Measurements from ENCODE around the gene CEPT1.
"Not testable (repeated sequence)": the region's sequence is repeated elsewhere in the genome, so short reads cannot be mapped to it uniquely, and the experiment has no call there.

The CEPT1 gene

DNA sequence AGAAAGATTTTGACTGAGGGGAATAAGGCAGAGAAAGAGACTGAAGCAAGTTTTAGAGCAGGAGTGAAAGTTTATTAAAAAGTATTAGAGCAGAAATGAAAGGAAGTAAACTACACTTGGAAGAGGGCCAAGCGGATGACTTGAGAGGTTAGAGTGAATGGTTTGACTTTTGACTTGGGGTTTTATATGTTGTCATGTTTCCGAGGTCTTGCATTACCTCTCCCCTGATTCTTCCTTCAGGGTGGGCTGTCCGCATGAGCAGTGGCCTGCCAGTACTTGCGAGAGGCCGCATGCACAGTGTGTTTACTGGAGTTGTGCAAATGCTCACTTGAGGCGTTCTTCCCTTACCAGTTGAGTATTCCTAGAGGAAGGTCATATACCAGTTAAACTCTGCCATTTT, 73.4 kb downstream of the CEPT1 start:
- no peak for DNase-seq

DNA sequence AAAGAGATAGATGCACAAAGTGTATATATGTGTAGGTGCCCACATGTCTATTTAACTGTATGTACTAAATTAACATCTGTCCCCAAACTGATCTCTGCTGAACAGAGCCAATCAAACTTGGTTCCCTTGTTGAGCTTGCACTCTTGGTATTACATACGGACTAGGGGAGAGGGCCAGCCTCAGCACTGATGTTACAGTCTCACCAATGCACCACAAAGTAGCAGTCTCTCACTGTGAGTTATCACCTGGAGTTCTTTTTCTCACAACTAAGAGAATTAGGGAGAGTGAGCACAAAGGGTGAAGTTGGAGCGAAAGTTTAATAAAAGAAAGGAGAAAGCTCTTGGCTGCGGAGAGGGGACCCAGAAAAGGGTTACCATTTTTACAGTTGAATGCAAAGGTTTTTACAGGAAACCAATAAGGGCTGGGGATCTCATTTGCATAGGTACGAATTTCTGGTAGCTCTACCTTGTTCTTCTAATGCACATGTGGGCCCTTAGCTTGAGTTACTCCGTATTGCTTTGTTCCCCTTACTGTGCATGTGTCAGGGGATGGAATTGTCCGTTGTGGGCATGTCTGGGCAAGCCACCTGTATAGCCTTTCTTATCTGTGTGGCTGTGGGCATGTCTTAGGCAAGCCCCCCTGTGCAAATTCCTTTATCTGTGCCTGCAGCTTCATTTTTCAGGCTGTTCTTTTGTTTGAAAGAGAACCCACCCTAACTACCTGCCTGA, 74.2 kb downstream of the CEPT1 start:
- peak; percentile 65 for DNase-seq

DNA sequence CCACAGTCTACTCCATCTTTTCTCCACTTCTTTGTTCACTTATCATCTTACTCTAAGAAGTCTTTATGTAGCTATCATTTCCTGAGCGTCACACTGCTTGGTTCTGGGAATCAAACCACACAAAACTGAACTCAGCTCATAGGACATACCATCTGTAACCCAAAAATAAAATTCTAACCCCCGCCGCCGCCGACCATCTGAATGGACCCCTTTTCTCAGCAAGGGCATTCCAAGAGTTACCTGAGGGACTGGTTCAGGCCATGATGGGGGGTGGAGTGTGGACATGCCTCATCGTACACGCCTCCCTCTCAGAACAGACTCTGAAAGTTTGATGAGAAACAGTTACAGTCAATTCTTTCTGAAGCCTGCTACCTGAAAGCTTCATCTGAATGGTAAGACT, 74.9 kb downstream of the CEPT1 start:
- DNase-seq = no peak

DNA sequence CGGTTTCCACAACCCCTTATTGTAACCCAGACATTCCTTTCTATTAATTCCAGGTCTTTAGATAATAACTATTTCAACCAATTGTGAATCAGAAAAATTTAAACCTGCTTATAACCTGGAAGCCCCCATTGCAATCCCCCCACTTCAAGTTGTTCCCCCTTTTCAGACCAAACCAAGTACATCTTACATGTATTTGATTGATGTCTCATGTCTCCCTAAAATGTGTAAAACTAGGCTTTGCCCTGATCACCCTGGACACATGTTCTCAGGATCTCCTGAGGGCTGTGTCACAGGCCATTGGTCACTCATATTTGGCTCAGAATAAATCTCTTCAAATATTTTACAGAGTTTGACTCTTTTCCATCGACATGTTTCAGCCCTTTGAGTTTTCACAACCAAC, 75.3 kb downstream of the CEPT1 start:
- DNase-seq = not testable (repeated sequence)

DNA sequence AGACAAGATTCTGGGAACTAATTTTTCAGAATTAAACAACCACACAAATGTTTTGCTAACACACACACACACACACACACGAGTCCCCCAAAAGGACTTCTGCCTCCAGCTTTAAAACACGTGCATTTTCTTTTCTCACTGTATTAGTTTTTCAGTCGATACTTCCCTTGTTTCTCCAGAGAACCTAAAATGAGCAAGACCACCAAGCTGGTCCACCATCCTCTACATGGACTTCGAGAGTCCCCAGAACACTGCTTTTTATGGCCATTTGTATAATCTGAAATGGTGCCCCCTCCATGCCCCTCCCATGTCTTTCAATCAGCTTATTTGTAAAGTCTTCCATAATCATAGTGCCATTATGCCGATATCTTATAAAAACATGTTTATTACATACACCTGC, 76.7 kb downstream of the CEPT1 start:
- no peak for DNase-seq

DNA sequence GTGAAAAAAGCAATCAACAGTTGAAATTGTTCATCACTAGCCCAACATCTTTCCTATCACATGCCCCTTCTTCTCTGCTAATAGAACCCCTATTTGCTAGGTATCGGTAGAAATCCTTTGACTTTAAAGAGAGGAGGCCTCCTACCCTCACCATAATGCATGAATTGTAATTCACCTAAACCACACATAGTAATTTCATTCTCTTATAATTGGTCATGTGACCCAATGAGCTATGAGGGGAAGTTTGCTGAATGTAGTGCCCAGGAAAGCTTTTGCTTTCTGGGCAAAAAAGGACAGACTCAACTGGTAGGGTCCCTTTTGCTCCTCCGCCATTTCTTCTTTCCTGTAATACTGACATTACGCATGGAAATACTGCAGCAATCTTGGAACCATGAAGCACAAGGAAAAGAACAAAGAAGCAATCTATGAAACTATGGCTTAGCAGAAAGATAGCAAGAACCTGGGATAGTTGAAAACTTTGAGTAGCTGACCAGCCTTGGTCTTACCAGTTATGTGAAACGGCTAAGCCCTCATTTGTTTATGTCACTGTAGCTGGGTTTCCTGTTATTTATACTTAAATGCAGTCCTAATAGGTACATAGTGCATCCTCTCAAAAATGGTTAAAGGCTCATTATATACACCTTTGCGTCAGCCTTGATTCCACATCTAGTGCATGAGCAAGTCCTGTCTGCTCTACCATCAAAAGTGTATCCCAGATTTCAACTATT, 77.3 kb downstream of the CEPT1 start:
- no peak for DNase-seq

DNA sequence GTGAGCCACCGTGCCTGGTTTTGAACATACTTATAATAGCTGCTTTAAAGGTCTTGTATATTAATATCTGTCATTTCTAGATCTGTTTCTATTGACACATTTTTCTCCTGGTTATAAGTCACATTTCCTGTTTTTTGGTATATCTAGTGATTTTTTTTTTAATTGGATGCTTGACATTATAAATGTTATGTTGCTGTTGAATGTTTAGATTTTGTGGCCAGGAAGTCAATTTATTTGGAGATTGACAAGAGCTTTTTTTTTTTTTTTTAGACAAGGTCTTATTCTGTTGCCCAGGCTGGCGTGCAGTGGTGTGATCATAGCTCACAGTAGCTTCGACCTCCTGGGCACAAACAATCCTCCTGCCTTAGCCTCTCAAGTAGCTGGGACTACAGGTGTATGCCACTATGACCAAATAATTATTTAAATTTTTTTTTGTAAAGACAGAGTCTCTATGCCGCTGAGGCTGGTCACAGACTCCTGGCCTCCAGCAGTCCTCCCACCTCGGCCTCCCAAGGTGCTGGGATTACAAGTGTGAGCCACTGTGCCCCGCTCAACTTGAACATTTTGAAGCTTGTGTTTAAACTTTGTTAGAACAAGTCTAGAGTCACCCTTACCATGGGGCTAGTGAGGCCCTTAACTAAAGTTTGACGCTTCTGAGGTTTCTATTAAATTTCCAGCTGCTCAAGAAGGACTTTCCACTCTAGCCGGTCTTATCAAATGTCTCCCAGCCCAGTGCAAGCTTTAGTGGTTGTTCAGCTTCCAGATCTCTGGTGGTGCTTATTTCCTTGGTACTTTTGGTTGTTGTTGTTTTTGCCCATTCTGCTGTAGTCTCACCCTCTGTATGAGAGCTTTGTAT, 78.9 kb downstream of the CEPT1 start:
- DNase-seq = no peak

DNA sequence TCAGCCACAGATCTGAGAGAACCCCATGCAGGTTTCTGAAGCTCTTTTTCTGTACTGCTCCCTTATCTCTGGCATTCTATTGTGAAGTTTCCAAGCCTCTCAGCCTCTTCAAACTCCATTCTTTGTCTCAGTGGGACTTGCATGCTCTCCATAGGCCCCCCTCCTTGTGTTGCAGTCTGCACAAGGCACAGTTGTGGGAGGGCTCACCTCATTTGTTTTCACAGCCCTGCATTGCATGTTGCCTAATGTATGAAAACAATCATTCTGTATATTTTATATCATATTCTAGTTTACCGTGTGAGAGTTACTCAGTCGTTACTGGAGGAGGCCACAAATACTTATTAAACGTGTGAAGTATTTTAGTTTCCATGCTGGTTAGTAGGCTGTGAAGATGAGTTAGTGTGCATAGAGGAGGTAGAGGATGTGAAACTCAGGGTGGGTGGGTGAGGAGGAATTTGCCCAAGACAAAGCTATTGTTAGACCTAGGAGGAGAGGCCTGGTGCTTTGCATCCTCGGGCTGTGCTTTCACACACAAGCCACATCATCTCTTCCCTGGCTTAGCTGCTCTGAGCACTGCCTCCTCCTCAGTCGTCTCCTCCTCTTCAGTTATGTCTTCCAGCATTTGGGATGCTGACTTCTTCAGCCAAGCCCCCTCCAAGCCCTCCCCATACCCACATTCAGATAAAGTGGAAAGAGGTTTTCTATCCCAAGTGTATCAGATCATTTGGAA, 79.7 kb downstream of the CEPT1 start:
- DNase-seq = no peak

DNA sequence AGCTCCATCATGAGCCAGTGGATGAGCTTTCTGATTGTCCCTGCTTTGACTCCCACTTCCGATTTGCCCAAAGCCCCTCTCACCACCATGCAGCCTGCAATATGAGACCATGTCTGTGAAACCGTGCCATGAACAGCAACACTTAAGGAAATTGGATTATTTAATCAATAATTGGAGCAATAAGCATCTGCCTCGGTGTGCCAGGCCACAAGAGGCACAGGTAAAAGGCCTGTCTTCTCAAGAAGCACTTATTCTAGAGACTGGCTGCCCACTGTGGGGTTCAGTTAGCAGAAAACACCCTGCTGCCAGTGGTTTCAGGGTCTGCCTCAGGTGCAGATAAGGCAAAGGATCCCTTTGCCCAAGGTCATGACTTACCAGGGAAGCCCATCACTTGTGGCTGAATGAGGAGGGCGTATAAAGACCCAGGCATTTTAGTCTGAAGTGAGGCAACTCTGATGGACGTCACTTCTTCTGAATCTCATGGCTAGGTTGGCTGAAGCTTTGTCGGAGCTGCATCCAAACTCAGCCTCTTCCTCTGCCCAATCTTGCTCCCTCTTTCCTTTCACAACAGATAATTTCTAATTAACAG, 80.4 kb downstream of the CEPT1 start:
- no peak for DNase-seq

DNA sequence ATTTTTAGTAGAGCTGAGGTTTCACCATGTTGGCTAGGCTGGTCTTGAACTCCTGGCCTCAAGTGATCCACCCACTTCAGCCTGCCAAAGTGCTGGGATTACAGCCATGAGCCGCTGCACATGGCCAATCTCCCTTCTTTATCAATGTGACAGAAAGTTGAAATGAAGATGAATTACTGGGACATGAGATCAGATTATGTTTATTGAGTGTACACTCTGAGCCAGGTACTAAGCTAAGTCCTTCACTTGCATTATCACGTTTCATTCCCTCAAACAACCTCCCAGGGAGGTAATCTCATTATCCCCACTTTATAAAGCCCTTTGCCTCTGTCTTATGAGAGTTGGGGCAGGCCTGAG, 81.2 kb downstream of the CEPT1 start:
- DNase-seq = no peak

DNA sequence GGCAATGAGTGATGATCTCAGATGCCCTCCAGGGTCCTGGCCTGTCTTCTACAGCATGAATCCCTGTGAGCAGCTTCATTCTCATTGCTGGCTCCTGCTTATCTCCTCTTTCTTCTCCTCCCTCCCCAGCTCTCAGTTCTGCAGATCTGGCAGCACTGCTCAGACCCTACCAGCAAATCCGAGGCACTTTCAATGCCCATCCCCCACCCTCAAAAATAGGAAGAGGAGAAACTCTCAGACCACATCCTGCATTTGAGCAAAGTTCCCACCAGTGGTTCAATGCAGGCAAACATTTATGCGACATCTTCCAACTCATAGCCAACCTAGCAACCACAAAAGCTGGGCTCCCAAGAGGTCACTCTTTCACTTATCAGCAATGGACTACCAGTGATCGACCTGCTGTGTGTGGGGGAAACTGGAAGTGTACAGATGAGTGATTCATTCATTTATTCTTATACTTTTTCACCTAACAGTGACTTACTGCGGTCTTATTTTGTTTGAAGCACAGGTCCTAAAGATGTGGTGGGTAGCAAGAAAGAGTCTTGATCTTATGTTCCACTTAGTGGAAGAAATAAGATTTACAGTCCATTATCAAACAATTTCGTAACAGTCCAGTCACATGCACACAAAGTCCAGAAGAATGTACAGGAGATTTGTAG, 81.7 kb downstream of the CEPT1 start:
- no peak for DNase-seq

DNA sequence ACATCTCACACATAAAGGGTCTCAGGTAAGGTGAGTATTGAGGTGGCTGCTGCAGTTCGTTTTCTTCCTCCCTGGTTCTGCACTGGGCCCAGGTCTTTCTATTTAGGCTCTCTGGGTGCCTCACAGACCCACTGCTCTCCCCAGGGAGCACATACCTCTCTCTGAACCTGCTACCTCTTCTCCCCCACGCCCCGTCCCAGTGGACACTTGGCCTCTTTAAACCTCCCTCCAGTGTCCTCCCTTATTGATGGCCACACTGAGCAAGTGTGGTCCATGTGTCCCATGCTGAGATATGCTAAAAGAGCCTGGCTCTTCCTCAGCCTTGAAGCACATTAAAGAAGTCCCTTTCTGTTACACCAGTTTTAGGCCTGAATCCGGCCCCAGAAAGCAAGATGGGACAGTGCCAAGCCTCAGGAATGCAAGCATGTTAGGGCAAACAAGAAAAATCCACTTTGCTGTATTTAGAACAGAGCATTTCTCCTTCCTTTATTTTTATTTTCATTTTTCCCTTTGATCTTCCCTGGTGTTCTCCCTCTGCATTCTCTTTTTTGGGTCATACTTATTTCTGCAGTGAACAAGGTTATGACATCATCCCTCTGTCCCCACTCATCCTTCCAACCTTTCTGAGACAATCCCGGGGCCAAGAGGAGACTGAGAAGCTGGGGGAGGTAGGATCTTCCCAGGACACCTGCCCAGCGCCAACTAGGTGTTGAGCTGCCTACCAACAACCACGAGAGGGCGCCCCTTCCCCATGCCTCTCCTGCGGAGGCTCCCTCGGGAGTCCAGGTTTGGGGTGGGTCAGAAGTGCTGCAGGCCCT, 82.5 kb downstream of the CEPT1 start:
- peak; percentile 45 for DNase-seq

DNA sequence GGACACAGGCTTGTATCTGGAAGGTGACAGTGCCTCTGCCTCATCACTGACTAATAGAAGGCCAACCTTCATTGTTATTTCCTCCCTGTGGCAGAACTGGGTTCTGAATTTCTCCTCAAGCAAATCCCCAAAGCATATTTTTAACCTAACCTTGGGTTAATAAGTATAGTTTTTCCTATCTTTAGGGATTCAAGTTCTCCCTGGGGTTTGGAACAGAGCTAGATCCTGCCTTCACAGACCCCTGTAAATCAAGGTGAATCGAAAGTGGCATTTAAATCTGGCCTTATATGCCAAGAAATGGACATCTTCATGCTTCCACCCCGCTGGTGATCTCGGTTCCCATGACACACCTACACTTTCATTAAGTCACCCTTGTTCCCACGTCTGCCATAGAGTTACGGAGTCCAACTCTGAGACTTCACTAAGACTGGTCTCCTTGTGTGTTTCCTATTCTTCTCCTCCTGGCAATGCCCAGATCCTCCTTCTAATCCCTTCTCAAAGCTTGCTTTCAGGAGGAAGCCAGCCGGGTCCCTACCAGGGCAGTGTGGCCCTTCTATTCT, 83.2 kb downstream of the CEPT1 start:
- no peak for DNase-seq

DNA sequence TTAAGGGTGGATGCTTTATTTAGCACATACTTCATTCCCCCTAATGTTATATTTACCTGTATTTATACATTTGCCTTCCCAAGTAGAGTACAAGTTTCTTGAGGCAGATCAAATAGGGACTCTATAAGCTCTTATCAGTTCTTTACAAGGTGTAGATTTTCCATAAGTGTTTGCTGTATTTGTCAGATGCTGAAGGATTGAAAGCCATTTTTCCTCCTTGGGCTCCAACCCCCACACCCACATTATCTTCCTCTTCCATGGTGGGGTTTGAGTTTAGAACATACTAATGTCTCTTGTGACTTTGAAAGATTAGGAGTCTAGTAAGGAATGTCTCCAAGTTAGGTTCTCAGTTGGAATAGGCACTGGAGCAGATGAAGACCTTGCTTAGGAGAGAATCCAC, 85.1 kb downstream of the CEPT1 start:
- no peak for DNase-seq

DNA sequence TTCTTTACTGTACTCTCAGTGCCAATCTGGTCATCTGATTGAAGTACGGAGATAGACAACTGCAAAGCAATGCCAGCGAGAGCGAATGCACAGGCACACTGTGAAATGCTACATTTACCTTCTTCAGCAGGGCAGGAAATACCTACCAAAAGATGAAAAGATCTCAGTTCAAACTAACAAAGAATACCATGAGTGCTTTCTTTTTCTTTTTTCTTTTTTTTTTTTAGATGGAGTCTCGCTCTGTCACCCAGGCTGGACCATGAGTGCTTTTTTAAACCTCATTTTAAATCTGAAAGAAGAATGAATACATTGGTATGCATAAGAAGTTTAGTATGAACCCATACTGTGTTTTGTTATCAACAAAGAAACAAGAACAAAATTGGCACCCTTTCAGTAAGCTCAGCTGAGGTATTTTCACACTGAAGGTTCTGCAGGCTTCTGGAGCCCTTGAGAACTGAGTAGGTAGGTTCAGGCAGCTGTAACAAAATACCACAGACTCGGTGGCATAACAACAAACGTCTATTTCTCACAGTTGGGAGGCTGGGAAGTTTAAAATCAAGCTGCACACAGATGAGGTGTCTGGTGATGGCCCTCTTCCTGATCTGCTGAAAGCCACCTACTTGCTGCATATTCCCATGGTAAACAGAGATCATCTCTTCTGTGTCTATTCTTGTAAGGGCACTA, 85.8 kb downstream of the CEPT1 start:
- DNase-seq = no peak

DNA sequence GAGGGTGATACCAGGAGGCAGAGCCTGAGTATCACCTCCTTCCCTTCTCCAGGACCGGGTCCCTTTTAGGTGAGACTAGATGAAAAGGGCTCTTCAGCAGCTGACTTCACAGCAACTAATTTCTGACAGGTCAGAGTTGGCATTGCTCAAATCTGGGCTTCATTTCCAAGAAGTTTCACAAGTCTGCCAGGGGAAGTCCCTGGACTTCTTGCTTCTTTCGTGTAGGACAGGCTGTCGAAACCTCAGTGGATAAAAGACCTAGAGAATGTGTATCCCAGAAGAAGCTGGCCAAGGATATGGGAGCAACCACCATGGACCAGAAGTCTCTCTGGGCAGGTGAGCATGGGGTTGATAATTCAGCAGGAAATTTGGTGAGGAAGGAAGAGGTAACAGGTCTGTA, 87.4 kb downstream of the CEPT1 start, which contains the start of gene CHI3L2:
TSS of gene CHI3L2 (plus strand) at position 280 of the 400 bp plus-strand sequence. CDS start at position 297, 17 bp downstream.
- no peak for DNase-seq

DNA sequence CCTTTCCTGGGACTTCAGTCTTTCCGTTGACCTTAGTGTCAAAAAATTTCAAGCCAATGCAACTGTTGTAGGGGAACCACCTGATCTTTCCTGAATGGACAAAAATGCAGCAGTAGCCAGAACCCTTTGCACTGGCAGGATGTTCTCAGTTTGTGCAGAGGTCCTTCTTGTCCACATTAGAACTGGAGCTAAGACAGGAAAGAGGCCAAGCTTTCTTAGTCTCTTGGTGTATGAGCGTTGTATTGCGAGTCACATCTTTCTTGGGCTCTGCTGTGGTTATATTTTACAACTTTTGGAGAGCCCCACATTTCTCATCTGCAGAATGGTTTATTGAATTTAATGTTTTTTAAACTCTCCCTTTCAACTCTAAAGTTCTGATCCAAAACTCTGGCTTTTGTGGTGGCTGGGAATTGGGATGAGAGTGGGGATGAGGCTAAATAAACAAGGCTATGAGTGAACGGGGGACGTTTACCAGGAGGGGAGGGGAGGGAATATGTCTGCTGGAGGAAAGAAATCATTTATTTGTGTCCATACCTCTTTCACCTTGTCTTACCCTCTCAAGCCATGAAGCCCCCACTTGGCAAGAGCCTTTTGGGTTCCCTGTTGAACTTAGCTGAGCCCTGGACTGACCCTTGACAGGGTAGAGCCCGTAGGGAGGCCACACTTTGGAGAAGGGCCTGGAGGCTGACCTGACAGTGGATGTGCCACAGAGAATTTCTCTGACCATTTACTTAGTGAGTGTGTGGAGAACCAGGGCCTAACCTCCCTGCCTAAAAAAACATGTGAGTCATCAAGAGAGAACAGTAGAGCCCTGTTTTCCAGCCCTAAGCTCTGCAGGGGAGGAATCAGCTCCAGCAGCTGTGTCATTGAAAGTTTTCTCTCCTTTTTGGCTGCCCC, 88.1 kb downstream of the CEPT1 start:
- no peak for DNase-seq

DNA sequence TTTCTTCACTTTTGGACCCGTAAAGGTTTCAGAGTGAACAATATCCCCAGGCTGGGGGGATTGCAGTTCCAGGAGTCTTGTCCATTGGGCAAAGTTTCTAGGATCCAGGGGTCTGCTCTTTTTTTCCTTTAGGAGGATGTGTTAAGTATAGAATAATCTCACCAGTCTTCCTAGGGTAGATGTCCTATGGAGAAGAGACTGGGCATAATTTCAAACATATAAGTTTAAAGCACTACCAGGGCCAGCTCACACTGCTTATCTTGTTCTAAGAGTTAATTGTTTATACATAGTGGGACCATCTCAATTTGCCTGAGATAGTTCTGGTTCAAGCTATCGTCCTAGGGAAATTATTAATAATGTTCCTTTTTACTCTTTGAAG, 88.7 kb downstream of the CEPT1 start:
- DNase-seq = no peak

DNA sequence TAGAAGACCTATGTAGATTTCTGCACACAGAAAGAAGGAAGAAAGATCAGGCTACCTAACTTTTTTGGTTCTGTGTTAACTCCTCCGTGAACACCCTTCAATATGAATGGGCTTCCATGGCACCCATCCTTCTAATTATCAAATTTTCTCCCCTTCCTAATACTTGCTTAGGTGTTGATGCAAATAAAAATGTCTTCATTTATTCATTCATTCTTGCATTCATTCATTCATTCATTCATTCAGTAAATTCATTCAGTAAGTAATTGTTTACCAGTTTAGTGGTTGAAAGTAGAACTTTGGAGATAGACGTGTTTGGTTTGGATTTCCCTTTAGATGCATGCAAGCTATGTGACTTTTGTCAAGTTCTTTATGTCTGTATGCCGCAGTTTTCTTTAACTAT, 92.1 kb downstream of the CEPT1 start:
- DNase-seq = no peak

Measured in NCI-H526 treated with DMSO at 0.1 percent for 48 hours (cell line).